Measurements from ENCODE around the gene MCUR1. TPM values are rescaled to one million over a fixed set of nuclear protein-coding genes. Genes with fewer than 3 reads are reported as not detected.
"Not testable (repeated sequence)": the region's sequence is repeated elsewhere in the genome, so short reads cannot be mapped to it uniquely, and the experiment has no call there.

The MCUR1 gene
- total RNA-seq, 1 experiment from 2014 or later = 28.6 TPM

- ATAC-seq (no peak), DNase-seq (no peak)
- no peaks in the 10 kb centered on the region for H3F3A ChIP-seq (ENCODE audit: low read length, unreplicated experiment)
- H3K4me1 ChIP-seq (ENCODE audit: insufficient read depth, low read length) = no peaks in the 10 kb centered on the region
- H3K36me3 ChIP-seq (ENCODE audit: low read depth, low read length) = no peaks in the 10 kb centered on the region
- no peak overlapping the region for H3K27ac ChIP-seq (ENCODE audit: low read length)
- no peaks in the 10 kb centered on the region for H3K9me3 ChIP-seq (ENCODE audit: low read length)
- H2AFZ ChIP-seq (ENCODE audit: low read length) = no peak overlapping the region
- H3K9me2 ChIP-seq (replicated peaks; ENCODE audit: low read length) = no peaks in the 10 kb centered on the region
- H3K4me3 ChIP-seq (ENCODE audit: low read length) = no peak overlapping the region
- ChIA-PET CTCF (no interaction called here), POLR2A (ENCODE audit: unreplicated experiment) (no interaction called here)
- intact Hi-C loops (cut with micrococcal nuclease) = no loop called here
- no peaks in the 10 kb centered on the region for H3K27me3 ChIP-seq (ENCODE audit: low read length)
- H3K79me2 ChIP-seq (ENCODE audit: low read length) = no peaks in the 10 kb centered on the region
- no peak overlapping the region for H3K4me2 ChIP-seq (ENCODE audit: low read length)
- TF ChIP-seq EZH2phosphoT487 (IDR thresholded peaks at IDR 0.05; ENCODE audit: borderline replicate concordance, low read length) = no peak
- TF ChIP-seq CTCF (conservative IDR thresholded peaks at IDR 0.05; ENCODE audit: low read depth, low read length) = no peak
- no peak for TF ChIP-seq EZH2 (IDR thresholded peaks at IDR 0.05; ENCODE audit: low read length, unreplicated experiment)
- H3K9ac ChIP-seq (ENCODE audit: low read length) = no peak overlapping the region
- no TSS peak for BruUV-seq (replicated peaks)
- H4K20me1 ChIP-seq (ENCODE audit: low read length) = no peaks in the 10 kb centered on the region
Observed at GRCh38 chr6:13834790-13835189, 20.4 kb upstream of the MCUR1 start.

- H3K4me2 ChIP-seq (ENCODE audit: low read length); CTCF ChIA-PET; H3K36me3 ChIP-seq (ENCODE audit: low read depth, low read length); H3K27me3 ChIP-seq (ENCODE audit: low read length); H3K27ac ChIP-seq (ENCODE audit: low read length); H2AFZ ChIP-seq (ENCODE audit: low read length); BruUV-seq (replicated peaks); H3K79me2 ChIP-seq (ENCODE audit: low read length); DNase-seq; intact Hi-C loops (cut with micrococcal nuclease); H3F3A ChIP-seq (ENCODE audit: low read length, unreplicated experiment); ATAC-seq; POLR2A ChIA-PET (ENCODE audit: unreplicated experiment); H3K4me1 ChIP-seq (ENCODE audit: insufficient read depth, low read length); H3K9me3 ChIP-seq (ENCODE audit: low read length); H3K9me2 ChIP-seq (replicated peaks; ENCODE audit: low read length); H3K9ac ChIP-seq (ENCODE audit: low read length); H4K20me1 ChIP-seq (ENCODE audit: low read length); H3K4me3 ChIP-seq (ENCODE audit: low read length): not testable (repeated sequence)
Observed at GRCh38 chr6:13834018-13834417, 19.7 kb upstream of the MCUR1 start.

- no peak for DNase-seq
- no peaks in the 10 kb centered on the region for H4K20me1 ChIP-seq (ENCODE audit: low read length)
- no peak for TF ChIP-seq EZH2phosphoT487 (IDR thresholded peaks at IDR 0.05; ENCODE audit: borderline replicate concordance, low read length)
- TF ChIP-seq EZH2 (IDR thresholded peaks at IDR 0.05; ENCODE audit: low read length, unreplicated experiment) = no peak
- TF ChIP-seq CTCF (conservative IDR thresholded peaks at IDR 0.05; ENCODE audit: low read depth, low read length) = no peak
- intact Hi-C loops (cut with micrococcal nuclease) = no loop called here
- H3K4me3 ChIP-seq (ENCODE audit: low read length) = no peak overlapping the region
- no peak for ATAC-seq
- POLR2A ChIA-PET (ENCODE audit: unreplicated experiment) = no interaction called here
- no TSS peak for BruUV-seq (replicated peaks)
- no peaks in the 10 kb centered on the region for H3K36me3 ChIP-seq (ENCODE audit: low read depth, low read length)
- H3K9me2 ChIP-seq (replicated peaks; ENCODE audit: low read length) = no peaks in the 10 kb centered on the region
- H3K9ac ChIP-seq (ENCODE audit: low read length) = no peak overlapping the region
- CTCF ChIA-PET = no interaction called here
- no peaks in the 10 kb centered on the region for H3K4me1 ChIP-seq (ENCODE audit: insufficient read depth, low read length)
- no peak overlapping the region for H3K4me2 ChIP-seq (ENCODE audit: low read length)
- no peak overlapping the region for H2AFZ ChIP-seq (ENCODE audit: low read length)
- H3K79me2 ChIP-seq (ENCODE audit: low read length) = no peaks in the 10 kb centered on the region
- no peaks in the 10 kb centered on the region for H3K27me3 ChIP-seq (ENCODE audit: low read length)
- H3K9me3 ChIP-seq (ENCODE audit: low read length) = no peaks in the 10 kb centered on the region
- H3F3A ChIP-seq (ENCODE audit: low read length, unreplicated experiment) = no peaks in the 10 kb centered on the region
- no peak overlapping the region for H3K27ac ChIP-seq (ENCODE audit: low read length)
Observed at GRCh38 chr6:13832778-13833177, 18.4 kb upstream of the MCUR1 start.

All from PC-3 (cell line).